Stomach (tissue), 4 donors: ENCODE data around the gene ASB7.

Experiments
- EP300 ChIP-seq: sonication (generic); formaldehyde crosslinking; IDR thresholded peaks from one replicate; pipeline ENCODE4 v1.6.1; 2017; ENCODE audit warnings: antibody characterized with exemption
- POLR2A ChIP-seq, 4 donors: fragments of 450-650 bp; IDR thresholded peaks; one replicate each; pipeline ENCODE4 v1.6.1; 2016; ENCODE audit warnings: antibody characterized with exemption in 4 of 4, control low read depth in 2 of 4, mild to moderate bottlenecking in 1 of 4, moderate library complexity in 1 of 4
- POLR2AphosphoS5 ChIP-seq, 3 donors: sonication (generic); formaldehyde crosslinking; IDR thresholded peaks; one replicate each; pipeline ENCODE4 v1.6.1; 2016; ENCODE audit warnings: antibody characterized with exemption in 3 of 3
- TF ChIP-seq, protein P1 (sequence below), 7 experiments: fragments of 450-650 bp in 4 of 7; fragments of 200-600 bp in 3 of 7; sonication (generic) in 3 of 7; IDR thresholded peaks; one replicate each; pipeline ENCODE4 v1.5.1; 2016 to 2019; ENCODE audit warnings: antibody characterized with exemption in 7 of 7, control low read depth in 2 of 7, mild to moderate bottlenecking in 1 of 7

DNA sequence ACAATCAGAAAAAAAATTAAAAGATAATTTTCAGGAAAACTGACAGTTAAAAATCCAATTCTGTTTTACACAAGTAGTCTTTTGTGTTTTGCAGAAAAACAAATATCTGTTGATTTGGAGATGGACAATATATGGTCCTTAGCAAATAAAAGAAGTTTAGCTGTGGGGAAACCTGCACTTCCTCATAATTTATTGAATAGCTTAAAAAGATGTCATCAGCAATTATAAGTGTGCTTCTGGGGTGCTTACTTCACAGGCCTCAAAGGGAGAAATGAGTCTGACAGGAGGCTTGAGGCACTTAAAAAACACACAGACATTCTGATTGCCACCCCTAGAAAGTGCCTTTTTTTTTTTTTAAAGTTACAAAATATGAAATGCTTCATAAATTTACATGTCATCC lies 42.1 kb upstream of the ASB7 start:
- TF ChIP-seq, protein P1, sequence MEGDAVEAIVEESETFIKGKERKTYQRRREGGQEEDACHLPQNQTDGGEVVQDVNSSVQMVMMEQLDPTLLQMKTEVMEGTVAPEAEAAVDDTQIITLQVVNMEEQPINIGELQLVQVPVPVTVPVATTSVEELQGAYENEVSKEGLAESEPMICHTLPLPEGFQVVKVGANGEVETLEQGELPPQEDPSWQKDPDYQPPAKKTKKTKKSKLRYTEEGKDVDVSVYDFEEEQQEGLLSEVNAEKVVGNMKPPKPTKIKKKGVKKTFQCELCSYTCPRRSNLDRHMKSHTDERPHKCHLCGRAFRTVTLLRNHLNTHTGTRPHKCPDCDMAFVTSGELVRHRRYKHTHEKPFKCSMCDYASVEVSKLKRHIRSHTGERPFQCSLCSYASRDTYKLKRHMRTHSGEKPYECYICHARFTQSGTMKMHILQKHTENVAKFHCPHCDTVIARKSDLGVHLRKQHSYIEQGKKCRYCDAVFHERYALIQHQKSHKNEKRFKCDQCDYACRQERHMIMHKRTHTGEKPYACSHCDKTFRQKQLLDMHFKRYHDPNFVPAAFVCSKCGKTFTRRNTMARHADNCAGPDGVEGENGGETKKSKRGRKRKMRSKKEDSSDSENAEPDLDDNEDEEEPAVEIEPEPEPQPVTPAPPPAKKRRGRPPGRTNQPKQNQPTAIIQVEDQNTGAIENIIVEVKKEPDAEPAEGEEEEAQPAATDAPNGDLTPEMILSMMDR (IDR thresholded peaks at IDR 0.05) = no peak
- TF ChIP-seq POLR2A (IDR thresholded peaks at IDR 0.05) = no peak
- TF ChIP-seq POLR2AphosphoS5 (IDR thresholded peaks at IDR 0.05) = no peak
- no peak for TF ChIP-seq EP300
